Neutrophil (primary cell): ENCODE results near the gene PAFAH1B2.

ENCODE experiments used
- H3K27ac ChIP-seq: fragments of 200-600 bp; sonication (generic); 2 replicates; pipeline ENCODE4 v1.5.1; 2016; ENCODE audit warnings: mild to moderate bottlenecking, moderate library complexity
- H3K27me3 ChIP-seq: fragments of 200-600 bp; sonication (generic); 2 replicates; pipeline ENCODE4 v1.6.0; 2016; ENCODE audit warnings: mild to moderate bottlenecking
- H3K36me3 ChIP-seq: fragments of 200-600 bp; sonication (generic); 2 replicates; pipeline ENCODE4 v1.5.1; 2017
- H3K4me1 ChIP-seq, 2 experiments: fragments of 200-600 bp in 1 of 2; sonication (generic) in 1 of 2; 1 replicate in 1 of 2; 2 replicates in 1 of 2; pipeline versions ENCODE4 v1.5.1 to v1.6.1; 2013 to 2016; ENCODE audit warnings: low read depth in 1 of 2, low read length in 1 of 2, mild to moderate bottlenecking in 1 of 2, moderate library complexity in 1 of 2; ENCODE audit not compliant: control insufficient read depth in 1 of 2, insufficient read depth in 1 of 2
- H3K4me3 ChIP-seq, 2 experiments: fragments of 200-600 bp in 1 of 2; sonication (generic) in 1 of 2; 1 replicate in 1 of 2; 2 replicates in 1 of 2; pipeline ENCODE4 v1.5.1; 2013 to 2016; ENCODE audit warnings: low read depth in 1 of 2, low read length in 1 of 2, mild to moderate bottlenecking in 1 of 2, moderate library complexity in 1 of 2
- H3K9me3 ChIP-seq: fragments of 200-600 bp; sonication (generic); 2 replicates; pipeline ENCODE4 v1.5.1; 2016
- CTCF ChIP-seq: fragments of 200-600 bp; sonication (generic); IDR thresholded peaks from 2 replicates; pipeline ENCODE4 v1.5.1; 2016; ENCODE audit warnings: antibody characterized with exemption

The PAFAH1B2 gene

GRCh38 chr11:117143871-117144476 is at the start of gene PAFAH1B2:
Gene PAFAH1B2, plus strand, starts transcription at chr11:117144287. Its CDS starts 8,161 bp downstream, at chr11:117152448.
- TF ChIP-seq CTCF, result peak; percentile 23
- peaks cover 16% of the 10 kb centered on the region for H3K36me3 ChIP-seq

GRCh38 chr11:117094776-117095175 is 49.3 kb upstream of the PAFAH1B2 start:
- Histone ChIP-seq H3K27me3 (no peaks in the 10 kb centered on the region), H3K36me3 (no peaks in the 10 kb centered on the region), H3K9me3 (no peaks in the 10 kb centered on the region), H3K27ac (peak overlapping the region; percentile 17), H3K4me3 (no peak overlapping the region), H3K4me1 (peaks cover 39 to 42% of the 10 kb centered on the region in 2 experiments)
- TF ChIP-seq CTCF, result no peak

More at GRCh38 chr11:117143871-117144476, at the start of gene PAFAH1B2:
- Histone ChIP-seq H3K27me3 (no peaks in the 10 kb centered on the region), H3K9me3 (no peaks in the 10 kb centered on the region), H3K4me1 (peaks cover 21 to 29% of the 10 kb centered on the region in 2 experiments), H3K4me3 (peak within 1 kb of the TSS; percentile 92 to 93), H3K27ac (peak within 1 kb of the TSS; percentile 94)

GRCh38 chr11:117095284-117096161 is 48.6 kb upstream of the PAFAH1B2 start:
- H3K9me3 ChIP-seq, result no peaks in the 10 kb centered on the region
- H3K27me3 ChIP-seq, result no peaks in the 10 kb centered on the region
- peaks cover 39 to 42% of the 10 kb centered on the region in 2 experiments for H3K4me1 ChIP-seq
- peak overlapping the region; percentile 2 to 63 for H3K4me3 ChIP-seq
- H3K27ac ChIP-seq, result peak overlapping the region; percentile 95
- no peak for TF ChIP-seq CTCF
- no peaks in the 10 kb centered on the region for H3K36me3 ChIP-seq

- Histone ChIP-seq H3K27me3 (no peaks in the 10 kb centered on the region), H3K4me3 (peak overlapping the region; percentile 63 to 80), H3K27ac (peak overlapping the region; percentile 95), H3K4me1 (peaks cover 39 to 42% of the 10 kb centered on the region in 2 experiments), H3K9me3 (no peaks in the 10 kb centered on the region), H3K36me3 (no peaks in the 10 kb centered on the region)
- no peak for TF ChIP-seq CTCF
Measured at GRCh38 chr11:117096201-117096991, 47.7 kb upstream of the PAFAH1B2 start.

- no peaks in the 10 kb centered on the region for H3K36me3 ChIP-seq
- H3K9me3 ChIP-seq, result no peaks in the 10 kb centered on the region
- peaks cover 39 to 42% of the 10 kb centered on the region in 2 experiments for H3K4me1 ChIP-seq
- H3K4me3 ChIP-seq, result peak overlapping the region; percentile 63 to 80
- TF ChIP-seq CTCF, result no peak
- H3K27ac ChIP-seq, result peak overlapping the region; percentile 95
- no peaks in the 10 kb centered on the region for H3K27me3 ChIP-seq
Measured at GRCh38 chr11:117097014-117097388, 47.1 kb upstream of the PAFAH1B2 start.
